Bone marrow (tissue), 2 donors: Measurements from ENCODE around the gene GNA15.
A peak's percentile ranks its signal among the peaks of the same experiment; 100 is the strongest.
"Not testable (repeated sequence)": the region's sequence is repeated elsewhere in the genome, so short reads cannot be mapped to it uniquely, and the experiment has no call there.

Experiments used
- DNase-seq, 2 donors: peaks; one replicate each; lab custom pipeline; 2025; lab: John Stamatoyannopoulos, UW

GNA15 gene

DNA sequence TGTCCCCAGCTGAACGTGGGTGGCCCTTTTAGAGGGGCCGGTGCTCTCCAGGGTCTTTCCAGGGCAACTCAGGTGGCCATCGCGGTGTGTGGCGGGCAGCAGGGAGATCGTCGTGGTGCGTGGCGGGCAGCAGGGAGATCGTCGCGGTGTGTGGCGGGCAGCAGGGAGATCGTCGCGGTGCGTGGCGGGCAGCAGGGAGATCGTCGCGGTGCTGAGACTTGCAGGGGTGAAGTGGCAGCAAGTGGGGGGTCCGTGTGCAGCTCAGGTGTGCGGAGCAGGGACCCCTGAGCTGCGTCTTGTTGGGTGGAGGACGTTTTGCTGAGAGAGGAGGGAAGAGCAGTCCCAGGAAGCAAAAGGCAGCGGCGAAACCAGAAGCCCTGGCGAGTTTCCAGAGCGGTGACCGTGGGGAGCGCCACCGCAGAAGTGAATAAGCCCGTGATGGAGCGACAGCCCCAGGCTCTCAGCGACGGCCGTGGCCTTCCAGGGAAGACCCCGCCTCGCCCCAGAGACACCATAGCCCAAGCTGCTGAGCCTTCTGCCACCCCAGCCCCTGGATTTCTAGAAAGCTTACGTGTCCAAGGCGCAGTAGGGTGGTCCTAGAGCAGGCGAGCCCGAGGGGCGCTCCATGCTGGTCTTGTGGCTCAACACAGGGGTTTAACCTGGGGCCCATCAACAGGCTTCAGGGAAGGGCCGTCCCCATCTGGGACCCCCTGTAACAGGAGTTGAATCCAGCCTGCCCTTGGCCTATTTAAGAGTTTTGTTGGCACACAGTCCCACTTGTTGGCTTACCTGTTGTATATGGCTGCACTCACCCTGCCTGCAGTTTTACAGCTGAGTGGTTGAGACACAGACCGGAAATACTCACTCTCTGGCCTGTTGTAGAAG, 55.3 kb downstream of the GNA15 start:
- DNase-seq, result no peak

GRCh38 chr19:3191806-3192104, 55.9 kb downstream of the GNA15 start:
- not testable (repeated sequence) for DNase-seq

- no peak for DNase-seq
Measured at GRCh38 chr19:3192228-3192635, 56.4 kb downstream of the GNA15 start.

DNA sequence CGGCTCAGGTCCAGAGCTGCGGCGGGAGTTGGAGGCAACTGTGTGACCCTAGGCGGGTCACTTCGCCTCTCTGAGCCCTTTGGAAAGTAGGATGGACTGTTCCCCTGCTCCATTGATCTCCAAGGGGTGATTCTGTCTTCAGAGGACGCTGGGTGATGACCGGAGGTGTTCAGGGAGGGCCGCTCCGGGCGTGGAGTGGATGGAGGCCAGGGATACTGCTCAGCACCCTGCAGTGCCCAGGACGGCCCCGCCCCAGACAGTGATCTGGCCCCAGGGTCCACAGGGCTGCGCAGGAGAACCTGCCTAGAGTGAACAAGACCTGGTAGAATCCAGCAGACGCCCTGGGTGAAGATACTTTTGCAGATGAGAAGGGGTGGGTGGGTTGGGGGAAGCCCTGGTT, 56.9 kb downstream of the GNA15 start:
- no peak for DNase-seq

DNA sequence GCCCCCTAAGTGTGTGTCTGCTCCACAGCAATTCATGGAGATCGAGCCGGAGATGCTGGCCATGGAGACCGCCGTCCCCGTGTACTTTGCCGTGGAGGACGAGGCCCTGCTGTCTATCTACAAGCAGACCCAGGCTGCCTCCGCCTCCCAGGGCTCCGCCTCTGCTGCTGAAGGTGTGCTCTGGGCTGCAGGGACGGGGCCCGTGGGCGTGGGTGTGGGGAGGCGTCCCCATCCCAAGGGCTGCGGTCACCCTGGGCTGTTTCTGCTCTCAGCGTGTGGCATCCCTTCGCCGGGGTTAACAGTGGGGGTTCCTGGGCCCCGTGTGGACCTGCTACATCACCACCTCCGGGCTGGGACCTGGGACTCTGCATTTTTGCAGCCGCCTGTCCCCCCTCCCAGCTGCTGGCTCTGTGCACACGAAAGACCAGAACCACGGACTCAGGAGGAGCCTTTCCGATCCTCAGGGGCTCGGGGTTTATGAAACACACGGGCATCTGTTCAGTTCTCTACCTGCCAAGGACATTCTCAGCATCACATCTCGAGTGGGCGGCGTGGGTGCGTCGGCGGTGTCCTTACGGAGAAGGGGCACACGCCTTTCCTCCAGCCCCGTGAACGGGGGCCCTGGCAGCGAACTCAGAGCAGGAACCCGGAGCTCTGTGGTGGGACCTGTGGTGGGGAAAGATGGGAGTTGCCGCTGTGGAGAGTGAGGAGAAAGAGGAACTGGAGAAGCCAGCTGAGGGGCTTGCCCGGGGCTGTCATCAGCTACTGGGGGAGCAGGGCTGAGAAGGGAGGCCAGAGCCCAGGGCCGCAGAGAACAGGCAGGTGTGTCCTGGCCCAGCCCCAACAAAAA, 57.6 kb downstream of the GNA15 start:
- DNase-seq, result peak in 1 of 2 donors; percentile 81

GRCh38 chr19:3194106-3195087, 58.6 kb downstream of the GNA15 start:
- DNase-seq, result no peak

DNA sequence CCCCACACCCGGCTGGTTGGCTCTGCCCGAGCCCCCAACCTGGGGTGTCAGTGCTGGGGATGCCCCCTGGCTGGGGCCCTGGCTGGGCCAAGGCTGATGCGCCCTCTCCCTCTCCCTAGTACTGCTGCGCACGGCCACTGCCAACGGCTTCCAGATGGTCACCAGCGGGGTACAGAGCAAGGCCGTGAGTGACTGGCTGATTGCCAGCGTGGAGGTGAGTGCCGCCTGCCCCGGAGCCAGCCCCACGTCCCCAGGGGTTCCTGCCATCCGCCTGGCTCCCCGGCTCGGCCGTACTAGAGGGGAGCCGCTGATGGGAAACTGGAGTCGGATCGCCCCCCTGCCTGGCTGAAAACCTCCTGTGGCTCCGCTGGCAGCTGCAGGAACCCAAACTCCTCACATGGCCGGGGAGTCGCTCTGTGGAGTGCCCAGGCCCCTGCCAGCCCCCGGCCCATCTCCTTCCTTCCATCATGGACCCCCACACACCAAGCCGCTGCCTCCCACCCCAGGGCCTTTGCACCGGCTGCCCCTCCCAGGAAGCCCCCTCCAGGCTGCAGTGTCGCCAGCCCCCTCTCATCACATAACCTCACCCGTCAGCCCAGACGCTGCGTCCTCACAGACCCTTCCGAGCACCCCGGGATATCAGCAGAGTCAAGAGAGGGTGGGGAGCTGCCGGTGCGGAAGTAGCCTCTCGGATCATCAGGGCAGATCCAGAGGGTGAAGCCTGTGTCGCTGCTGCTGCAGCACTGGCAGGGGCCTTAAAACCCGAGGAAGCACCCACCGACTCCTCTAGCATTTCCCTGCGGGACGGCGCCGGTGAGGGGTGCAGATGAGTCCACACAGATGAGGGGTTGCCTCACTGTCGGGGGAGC, 60.5 kb downstream of the GNA15 start:
- no peak for DNase-seq

GRCh38 chr19:3196933-3197205, 61.0 kb downstream of the GNA15 start:
- no peak for DNase-seq

DNA sequence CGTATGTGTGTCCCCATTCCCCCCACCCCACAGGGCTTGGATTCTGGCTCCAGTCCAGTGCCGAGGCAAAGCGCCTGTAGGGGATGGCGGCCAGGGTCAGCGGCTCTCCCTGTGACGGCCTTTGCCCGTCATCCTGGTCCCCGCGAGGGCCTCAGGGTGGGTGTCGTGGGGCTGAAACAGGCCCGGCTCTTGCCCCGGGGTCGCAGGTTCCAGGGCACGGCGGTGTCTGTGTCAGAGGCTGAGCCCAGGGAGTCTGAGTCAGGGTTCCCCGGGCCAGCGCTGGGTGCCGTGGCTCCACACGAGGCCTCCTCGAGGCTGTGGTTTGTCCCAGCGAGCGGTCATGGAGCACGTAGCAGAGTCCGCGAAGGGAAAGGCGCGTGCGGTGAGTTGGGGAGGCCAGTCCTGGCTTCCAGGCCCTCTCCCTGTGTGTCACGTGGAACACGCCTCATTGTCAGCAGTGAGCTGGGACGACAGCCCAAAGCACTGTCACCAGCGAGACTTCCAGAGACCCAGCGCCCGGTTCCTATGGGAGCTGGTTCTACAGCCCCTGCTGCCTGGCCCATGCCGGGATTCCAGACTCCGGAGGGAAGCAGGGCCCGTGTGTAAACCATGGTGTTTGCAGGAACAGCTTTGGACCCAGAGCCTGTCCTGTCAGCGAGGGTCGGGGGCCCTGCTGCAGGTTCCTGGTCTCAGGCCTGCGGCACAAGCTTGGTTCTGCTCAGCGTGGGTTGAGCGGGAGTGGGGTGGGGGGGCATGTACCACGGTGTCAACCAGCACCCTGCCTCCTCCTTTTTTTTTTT, 63.3 kb downstream of the GNA15 start:
- DNase-seq, result no peak

- DNase-seq, result no peak
Measured at GRCh38 chr19:3201072-3201700, 65.4 kb downstream of the GNA15 start.

GRCh38 chr19:3201911-3202310, 66.1 kb downstream of the GNA15 start:
- DNase-seq, result no peak

DNA sequence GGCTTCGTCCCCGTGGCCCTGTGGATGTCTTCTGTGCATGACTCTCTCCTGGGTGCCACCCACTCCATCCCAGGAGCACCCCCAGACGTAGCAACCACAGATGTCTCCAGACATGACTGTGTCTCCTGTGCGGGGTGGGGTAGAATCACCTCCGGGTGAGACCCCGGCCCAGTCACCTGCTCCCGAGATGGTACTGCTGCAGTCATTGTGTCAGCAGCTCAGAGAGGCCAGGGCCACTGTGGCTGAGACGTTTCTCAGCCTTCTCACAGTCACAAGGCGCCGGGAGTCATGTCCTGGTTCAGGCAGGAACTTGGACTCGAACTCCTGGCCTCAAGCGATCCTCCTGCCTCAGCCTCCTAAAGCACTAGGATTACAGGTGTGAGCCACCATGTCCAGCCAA, 66.5 kb downstream of the GNA15 start:
- DNase-seq, result no peak

DNA sequence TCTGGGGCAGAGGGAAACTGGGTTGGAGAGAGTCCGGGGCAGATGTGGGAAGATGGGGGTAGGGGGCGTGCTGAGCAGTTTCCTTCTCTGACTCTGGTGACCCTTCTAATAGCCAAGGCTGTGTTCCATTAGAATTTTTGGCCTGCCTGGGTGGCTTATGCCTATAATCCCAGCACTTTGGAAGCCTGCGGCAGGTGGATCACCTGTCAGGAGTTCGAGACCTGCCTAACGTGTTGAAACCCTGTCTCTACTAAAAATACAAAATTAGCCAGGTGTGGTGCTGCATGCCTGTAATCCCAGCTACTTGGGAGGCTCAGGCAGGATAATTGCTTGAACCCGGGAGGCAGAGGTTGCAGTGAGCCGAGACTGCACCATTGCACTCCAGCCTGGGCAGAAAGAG, 67.1 kb downstream of the GNA15 start:
- DNase-seq, result not testable (repeated sequence)

DNA sequence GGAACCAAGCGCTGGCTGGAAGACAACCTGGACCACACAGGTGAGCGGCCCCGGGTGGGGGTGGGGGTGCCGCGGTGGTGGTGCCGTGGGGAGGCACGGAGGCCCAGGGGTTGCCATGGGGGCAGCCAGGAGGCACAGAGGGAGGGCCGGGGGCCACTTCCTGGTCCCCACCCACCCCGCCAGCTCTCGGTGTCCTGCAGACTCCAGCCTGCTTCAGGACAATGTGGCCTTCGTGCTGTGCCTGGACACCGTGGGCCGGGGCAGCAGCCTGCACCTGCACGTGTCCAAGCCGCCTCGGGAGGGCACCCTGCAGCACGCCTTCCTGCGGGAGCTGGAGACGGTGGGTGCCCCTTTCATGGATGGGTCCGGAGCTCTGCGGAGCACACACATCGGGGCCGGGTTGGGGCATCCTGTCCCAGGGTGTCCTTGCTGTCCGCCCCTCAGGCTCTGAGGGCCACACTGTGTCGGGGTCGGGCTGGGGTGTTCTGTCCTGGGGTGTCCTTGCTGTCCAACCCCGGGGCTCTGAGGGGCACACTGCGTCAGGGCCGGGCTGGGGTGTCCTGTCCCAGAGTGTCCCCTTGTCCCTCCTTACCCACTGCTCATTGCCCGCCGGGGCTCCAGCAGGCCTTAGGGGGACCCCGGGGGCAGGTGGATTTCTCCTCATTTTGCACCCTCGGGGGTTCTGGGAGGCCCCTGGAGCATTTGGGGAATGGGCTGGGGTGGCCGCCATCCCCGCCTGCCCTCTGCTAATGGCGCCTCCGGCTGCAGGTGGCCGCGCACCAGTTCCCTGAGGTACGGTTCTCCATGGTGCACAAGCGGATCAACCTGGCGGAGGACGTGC, 68.2 kb downstream of the GNA15 start:
- DNase-seq, result no peak

- no peak for DNase-seq
Measured at GRCh38 chr19:3204646-3205275, 68.9 kb downstream of the GNA15 start.

DNA sequence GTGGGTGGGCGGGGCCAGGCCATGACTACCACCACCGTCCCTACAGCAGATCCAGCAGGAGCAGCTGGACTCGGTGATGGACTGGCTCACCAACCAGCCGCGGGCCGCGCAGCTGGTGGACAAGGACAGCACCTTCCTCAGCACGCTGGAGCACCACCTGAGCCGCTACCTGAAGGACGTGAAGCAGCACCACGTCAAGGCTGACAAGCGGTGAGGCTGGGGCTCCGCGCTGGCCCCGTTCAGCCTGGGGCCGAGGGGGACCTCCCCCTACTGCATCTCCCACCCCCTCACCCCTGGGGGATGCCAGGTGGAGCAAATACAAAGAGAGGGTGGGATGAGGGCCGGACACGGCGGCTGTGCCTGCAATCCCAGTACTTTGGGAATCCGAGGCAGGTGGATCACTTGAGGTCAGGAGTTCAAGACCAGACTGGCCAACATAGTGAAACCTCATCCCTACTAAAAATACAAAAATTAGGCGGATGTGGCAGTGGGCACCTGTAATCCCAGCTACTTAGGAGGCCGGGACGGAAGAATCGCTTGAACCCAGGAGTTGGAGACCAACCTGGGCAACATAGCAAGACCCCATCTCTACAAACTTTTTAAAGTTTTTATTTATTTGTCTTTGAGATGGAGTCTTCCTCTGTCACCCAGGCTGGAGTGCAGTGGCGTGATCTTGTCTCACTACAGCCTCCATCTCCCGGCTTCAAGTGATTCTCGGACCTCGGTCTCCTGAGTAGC, 70.6 kb downstream of the GNA15 start:
- no peak for DNase-seq

DNA sequence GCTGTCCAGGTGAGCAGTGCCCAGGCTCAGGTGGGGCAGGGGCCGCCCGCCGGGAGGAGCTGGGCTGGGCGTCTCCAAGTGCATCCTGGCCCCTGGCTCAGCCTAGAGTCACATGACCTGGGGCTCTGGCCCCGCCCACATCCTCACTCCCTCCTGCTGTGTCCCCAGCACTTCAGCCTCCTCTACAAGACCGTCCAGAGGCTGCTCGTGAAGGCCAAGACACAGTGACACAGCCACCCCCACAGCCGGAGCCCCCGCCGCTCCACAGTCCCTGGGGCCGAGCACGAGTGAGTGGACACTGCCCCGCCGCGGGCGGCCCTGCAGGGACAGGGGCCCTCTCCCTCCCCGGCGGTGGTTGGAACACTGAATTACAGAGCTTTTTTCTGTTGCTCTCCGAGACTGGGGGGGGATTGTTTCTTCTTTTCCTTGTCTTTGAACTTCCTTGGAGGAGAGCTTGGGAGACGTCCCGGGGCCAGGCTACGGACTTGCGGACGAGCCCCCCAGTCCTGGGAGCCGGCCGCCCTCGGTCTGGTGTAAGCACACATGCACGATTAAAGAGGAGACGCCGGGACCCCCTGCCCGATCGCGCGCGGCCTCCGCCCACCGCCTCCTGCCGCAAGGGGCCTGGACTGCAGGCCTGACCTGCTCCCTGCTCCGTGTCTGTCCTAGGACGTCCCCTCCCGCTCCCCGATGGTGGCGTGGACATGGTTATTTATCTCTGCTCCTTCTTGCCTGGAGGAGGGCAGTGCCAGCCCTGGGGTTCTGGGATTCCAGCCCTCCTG, 71.8 kb downstream of the GNA15 start:
- DNase-seq, result no peak
